Measurements from ENCODE around the gene KLHL1.

The KLHL1 gene

DNA sequence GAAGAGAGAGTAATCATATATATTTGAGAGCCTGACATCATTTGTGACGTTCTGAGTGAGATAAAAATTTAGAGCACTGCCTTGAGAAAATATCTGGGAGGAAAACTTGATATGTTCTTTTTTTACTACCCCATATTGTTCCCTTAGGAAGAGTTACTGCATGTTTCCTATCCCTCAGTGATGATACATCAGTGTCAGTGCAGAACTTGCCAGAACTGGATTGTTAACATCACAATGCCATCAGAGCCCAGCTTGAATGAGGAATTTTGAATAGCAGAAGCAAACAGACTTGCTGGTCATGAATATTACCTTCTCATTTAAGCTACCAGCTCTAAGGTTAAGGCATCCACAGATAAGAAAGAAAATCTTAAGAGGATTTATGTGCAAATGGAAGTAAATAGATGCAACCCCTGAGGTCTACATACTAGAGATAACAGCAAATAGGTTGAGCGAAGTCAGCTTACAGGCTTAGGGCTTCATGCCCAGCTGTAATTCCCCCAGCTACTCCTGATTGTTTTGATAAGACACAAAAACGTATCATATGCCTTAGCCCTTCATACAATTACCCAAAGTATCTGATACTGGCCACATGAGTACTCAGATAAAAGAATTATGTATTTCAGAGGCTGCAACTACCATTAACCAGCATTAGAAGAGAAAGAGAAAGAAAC, 314.3 kb downstream of the KLHL1 start:
- TF ChIP-seq, protein P1, sequence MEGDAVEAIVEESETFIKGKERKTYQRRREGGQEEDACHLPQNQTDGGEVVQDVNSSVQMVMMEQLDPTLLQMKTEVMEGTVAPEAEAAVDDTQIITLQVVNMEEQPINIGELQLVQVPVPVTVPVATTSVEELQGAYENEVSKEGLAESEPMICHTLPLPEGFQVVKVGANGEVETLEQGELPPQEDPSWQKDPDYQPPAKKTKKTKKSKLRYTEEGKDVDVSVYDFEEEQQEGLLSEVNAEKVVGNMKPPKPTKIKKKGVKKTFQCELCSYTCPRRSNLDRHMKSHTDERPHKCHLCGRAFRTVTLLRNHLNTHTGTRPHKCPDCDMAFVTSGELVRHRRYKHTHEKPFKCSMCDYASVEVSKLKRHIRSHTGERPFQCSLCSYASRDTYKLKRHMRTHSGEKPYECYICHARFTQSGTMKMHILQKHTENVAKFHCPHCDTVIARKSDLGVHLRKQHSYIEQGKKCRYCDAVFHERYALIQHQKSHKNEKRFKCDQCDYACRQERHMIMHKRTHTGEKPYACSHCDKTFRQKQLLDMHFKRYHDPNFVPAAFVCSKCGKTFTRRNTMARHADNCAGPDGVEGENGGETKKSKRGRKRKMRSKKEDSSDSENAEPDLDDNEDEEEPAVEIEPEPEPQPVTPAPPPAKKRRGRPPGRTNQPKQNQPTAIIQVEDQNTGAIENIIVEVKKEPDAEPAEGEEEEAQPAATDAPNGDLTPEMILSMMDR (IDR thresholded peaks at IDR 0.05; ENCODE audit: insufficient read depth, low read depth, low read length, missing control alignments) = no peak
- no peak overlapping the region for H3K4me3 ChIP-seq (ENCODE audit: low read length)
- DNase-seq (ENCODE audit: low read depth) = no peak

DNA sequence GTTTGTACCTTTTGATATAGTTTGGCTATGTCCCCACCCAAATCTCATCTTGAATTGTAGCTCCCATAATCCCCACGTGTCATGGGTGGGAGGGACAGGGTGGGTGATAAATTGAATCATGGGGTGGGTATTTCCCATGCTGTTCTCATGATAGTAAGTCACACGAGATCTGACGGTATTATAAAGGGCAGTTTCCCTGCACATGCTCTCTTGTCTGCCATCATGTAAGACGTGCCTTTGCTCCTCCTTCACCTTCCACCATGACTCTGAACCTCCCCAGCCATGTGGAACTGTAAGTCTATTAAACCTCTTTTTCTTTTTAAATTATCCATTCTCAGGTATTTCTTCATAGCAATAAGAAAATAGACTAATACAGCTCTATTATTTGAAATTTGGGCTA, 331.3 kb downstream of the KLHL1 start:
- TF ChIP-seq, protein P1 (IDR thresholded peaks at IDR 0.05; ENCODE audit: insufficient read depth, low read depth, low read length, missing control alignments) = no peak
- H3K4me3 ChIP-seq (ENCODE audit: low read length) = no peak overlapping the region
- DNase-seq (ENCODE audit: low read depth) = no peak

DNA sequence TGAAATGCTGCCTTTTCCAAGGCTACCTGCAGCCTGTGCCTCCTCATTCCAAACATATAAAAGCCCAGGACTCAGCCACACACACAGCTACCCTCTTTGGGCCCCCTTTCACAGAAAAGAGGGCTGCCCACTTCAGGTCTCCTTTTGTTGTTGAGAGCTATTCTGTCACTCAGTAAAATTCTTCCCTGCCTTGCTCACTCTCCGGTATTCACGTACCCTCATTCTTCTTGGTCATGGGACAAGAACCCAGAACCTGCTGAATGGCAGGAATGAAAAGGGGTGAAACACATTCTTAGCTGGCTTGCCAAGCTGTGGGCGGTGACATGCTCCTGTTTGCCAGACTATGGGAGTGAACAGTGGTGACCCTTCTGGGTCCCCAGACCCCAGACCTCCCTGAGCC, 338.6 kb downstream of the KLHL1 start:
- no peak overlapping the region for H3K4me3 ChIP-seq (ENCODE audit: low read length)
- TF ChIP-seq, protein P1 (IDR thresholded peaks at IDR 0.05; ENCODE audit: insufficient read depth, low read depth, low read length, missing control alignments) = no peak
- DNase-seq (ENCODE audit: low read depth) = no peak

DNA sequence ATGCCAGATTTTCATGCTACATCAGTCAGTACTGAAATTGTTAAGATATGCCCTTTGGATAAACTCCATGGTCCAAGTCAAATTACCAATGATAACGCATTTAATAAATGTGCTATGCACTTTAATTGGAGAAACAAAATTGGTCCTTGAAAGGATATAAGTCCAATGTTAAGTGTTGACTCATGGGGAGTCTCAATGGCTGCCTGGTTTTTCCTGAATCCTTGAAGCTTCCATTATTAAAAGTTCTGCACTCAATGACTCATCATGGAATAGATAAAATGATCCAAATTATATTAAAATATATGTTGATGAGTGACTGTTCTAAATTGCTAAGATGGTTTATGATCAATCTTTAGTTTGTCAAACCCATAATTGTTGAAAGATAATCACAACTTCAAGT, 346.7 kb downstream of the KLHL1 start:
- DNase-seq (ENCODE audit: low read depth) = no peak
- TF ChIP-seq, protein P1 (IDR thresholded peaks at IDR 0.05; ENCODE audit: insufficient read depth, low read depth, low read length, missing control alignments) = no peak
- no peak overlapping the region for H3K4me3 ChIP-seq (ENCODE audit: low read length)

DNA sequence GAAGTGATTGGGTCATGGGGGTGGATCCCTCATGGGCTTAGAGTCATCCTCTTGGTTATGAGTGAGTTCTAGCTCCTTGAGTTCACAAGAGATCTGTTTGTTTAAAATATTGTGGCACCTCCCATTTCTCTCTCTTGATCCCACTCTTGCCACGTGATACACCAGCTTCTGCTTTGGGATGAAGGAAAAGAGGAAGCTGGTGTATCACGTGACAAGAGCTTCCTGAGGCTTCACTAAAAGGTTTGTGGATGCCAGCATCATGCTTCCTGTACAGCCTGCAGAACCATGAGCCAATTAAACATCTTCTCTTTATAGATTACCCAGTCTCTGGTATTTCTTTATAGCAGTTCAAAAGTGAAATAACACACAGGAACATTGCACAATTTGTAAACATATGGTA, 353.2 kb downstream of the KLHL1 start:
- TF ChIP-seq, protein P1 (IDR thresholded peaks at IDR 0.05; ENCODE audit: insufficient read depth, low read depth, low read length, missing control alignments) = no peak
- DNase-seq (ENCODE audit: low read depth) = no peak
- no peak overlapping the region for H3K4me3 ChIP-seq (ENCODE audit: low read length)

DNA sequence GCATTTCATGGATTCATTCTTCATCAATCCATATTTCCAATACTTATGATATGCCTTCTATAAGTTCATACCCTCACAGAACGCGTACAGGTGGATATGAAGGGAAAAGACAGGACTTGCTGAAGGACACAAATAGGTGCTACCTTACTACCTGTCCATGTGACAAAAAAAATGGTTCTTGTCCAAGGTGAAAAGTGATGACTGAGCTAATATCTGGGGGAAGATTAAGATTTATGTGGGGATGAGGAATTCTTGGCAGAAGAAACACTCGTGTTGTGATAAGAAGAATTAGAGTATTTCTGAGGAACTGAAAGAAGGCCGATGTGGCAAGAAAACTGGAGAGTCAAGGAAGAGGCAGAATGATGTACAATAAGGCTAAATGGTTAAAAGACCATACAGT, 357.0 kb downstream of the KLHL1 start:
- H3K4me3 ChIP-seq (ENCODE audit: low read length) = no peak overlapping the region
- TF ChIP-seq, protein P1 (IDR thresholded peaks at IDR 0.05; ENCODE audit: insufficient read depth, low read depth, low read length, missing control alignments) = no peak
- no peak for DNase-seq (ENCODE audit: low read depth)

Measured in epithelial cell of esophagus (primary cell).